ENCODE data around the gene MED12L. TPM values are rescaled to one million over a fixed set of nuclear protein-coding genes. Genes with fewer than 3 reads are reported as not detected.

MED12L gene
- total RNA-seq, 4 donors from 2014 or later, result 1.6 to 23.7 (median 4.0) TPM

DNA sequence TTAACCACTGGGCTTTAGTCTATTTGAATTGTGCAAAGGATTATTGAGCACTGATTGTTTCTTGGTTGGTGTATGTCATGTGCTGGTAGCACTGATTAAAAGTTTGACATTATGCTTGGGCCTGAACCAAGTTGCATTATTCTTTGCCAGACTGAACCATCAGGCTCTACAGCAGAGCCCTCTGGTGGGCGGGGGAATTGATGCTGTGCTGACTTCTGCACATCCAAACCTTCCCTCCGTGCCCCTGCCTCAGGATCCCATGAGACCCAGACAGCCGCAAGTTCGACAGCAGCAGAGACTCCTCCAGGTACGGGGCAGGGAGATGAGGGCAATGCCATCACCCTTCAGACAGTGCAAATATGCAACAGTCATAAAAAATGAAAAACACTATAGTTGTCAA lies 327.5 kb downstream of the MED12L start:
- no peak for DNase-seq
- 86 to 94% methylated on average over 5 of the region's 5 CpGs for WGBS, 2 donors
- Histone ChIP-seq H3K36me3 (no peaks in the 10 kb centered on the region), H3K9me3 (no peaks in the 10 kb centered on the region), H3K4me3 (replicated peaks in 1 of 3) (no peak overlapping the region), H3K27me3 (no peaks in the 10 kb centered on the region), H3K27ac (no peak overlapping the region), H3K4me1 (no peaks in the 10 kb centered on the region)
- intact Hi-C loops (cut with DNase I), result no loop called here
- TF ChIP-seq, protein P1, sequence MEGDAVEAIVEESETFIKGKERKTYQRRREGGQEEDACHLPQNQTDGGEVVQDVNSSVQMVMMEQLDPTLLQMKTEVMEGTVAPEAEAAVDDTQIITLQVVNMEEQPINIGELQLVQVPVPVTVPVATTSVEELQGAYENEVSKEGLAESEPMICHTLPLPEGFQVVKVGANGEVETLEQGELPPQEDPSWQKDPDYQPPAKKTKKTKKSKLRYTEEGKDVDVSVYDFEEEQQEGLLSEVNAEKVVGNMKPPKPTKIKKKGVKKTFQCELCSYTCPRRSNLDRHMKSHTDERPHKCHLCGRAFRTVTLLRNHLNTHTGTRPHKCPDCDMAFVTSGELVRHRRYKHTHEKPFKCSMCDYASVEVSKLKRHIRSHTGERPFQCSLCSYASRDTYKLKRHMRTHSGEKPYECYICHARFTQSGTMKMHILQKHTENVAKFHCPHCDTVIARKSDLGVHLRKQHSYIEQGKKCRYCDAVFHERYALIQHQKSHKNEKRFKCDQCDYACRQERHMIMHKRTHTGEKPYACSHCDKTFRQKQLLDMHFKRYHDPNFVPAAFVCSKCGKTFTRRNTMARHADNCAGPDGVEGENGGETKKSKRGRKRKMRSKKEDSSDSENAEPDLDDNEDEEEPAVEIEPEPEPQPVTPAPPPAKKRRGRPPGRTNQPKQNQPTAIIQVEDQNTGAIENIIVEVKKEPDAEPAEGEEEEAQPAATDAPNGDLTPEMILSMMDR (IDR thresholded peaks at IDR 0.05), result no peak

DNA sequence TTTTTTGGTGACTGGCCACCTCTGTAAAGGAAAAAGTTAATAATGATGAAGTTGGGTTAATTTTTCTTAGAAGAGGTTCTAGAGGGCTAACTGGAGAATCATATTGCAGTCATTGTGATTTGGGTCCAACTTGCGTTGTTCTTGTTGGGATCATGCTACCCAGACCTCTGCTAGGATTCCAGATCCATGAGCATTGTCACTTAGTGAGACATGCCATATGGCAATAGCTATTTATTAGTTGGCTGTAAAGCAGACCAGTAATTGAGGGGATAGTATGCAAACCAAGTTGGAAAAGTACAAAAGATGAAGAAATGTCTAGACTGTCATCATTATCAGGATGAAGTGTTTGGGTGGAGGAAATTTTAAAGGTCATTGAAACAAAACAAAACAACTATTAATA lies 329.8 kb downstream of the MED12L start:
- H3K4me3 ChIP-seq (replicated peaks in 1 of 3), result no peak overlapping the region
- no peak for DNase-seq
- H3K36me3 ChIP-seq, result no peaks in the 10 kb centered on the region
- H3K27ac ChIP-seq, result no peak overlapping the region
- H3K9me3 ChIP-seq, result no peaks in the 10 kb centered on the region
- no peaks in the 10 kb centered on the region for H3K4me1 ChIP-seq
- no peaks in the 10 kb centered on the region for H3K27me3 ChIP-seq
- 77 to 95% methylated on average over 1 of the region's 1 CpG for WGBS, 2 donors
- TF ChIP-seq, protein P1 (IDR thresholded peaks at IDR 0.05), result no peak
- no peak for TF ChIP-seq POLR2A (IDR thresholded peaks at IDR 0.05)
- intact Hi-C loops (cut with DNase I), result no loop called here

DNA sequence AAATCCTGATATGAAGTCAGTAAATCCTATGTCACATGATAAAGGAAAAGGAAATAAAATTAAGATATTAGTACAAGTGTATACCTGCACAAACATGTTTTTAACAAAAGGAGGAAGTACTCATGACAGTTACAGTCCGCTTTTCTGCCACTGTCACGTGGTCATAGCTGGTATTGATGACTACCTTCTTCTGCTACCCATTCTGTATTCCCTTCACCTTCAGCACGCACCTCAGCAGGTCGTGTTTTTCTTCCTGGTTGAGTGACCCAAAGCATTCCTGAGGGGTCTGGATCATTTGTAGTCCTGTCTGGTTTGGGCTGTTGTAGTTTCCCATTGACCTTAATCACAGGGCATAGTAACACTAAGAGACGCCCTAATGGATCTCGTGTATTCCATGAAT lies 334.3 kb downstream of the MED12L start:
- no peak for DNase-seq
- no peaks in the 10 kb centered on the region for H3K36me3 ChIP-seq
- no peaks in the 10 kb centered on the region for H3K27me3 ChIP-seq
- WGBS, 2 donors, result 69 to 87% methylated on average over 6 of the region's 6 CpGs
- H3K9me3 ChIP-seq, result no peaks in the 10 kb centered on the region
- H3K27ac ChIP-seq, result no peak overlapping the region
- no peak overlapping the region for H3K4me3 ChIP-seq (replicated peaks in 1 of 3)
- intact Hi-C loops (cut with DNase I), result no loop called here
- no peaks in the 10 kb centered on the region for H3K4me1 ChIP-seq
- TF ChIP-seq, protein P1 (IDR thresholded peaks at IDR 0.05), result no peak
- no peak for TF ChIP-seq POLR2A (IDR thresholded peaks at IDR 0.05)

DNA sequence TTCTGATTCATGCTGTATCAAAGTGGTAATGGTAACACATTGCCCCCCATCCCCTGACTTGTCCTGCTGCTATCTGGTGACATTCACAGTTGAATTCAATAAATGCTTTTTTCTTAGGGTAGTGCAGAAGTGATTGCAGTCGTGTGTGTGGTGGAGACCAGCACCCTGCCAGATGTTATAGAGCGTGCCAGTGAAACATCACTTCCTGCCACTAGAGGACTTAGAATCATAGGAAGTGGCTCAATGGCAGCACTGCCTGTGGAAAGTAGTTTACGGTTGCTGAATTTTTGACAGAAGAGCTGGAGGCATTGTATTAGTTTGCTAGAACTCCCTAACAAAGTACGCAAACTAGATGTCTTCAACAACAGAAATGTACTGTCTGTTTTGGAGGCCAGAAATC lies 336.5 kb downstream of the MED12L start:
- H3K4me1 ChIP-seq, result no peaks in the 10 kb centered on the region
- H3K36me3 ChIP-seq, result no peaks in the 10 kb centered on the region
- no peaks in the 10 kb centered on the region for H3K9me3 ChIP-seq
- no peak overlapping the region for H3K27ac ChIP-seq
- TF ChIP-seq, protein P1 (IDR thresholded peaks at IDR 0.05), result no peak
- no peak for TF ChIP-seq POLR2A (IDR thresholded peaks at IDR 0.05)
- WGBS, 2 donors, result 86 to 91% methylated on average over 4 of the region's 4 CpGs
- intact Hi-C loops (cut with DNase I), result no loop called here
- no peak overlapping the region for H3K4me3 ChIP-seq (replicated peaks in 1 of 3)
- H3K27me3 ChIP-seq, result no peaks in the 10 kb centered on the region
- DNase-seq, result no peak

DNA sequence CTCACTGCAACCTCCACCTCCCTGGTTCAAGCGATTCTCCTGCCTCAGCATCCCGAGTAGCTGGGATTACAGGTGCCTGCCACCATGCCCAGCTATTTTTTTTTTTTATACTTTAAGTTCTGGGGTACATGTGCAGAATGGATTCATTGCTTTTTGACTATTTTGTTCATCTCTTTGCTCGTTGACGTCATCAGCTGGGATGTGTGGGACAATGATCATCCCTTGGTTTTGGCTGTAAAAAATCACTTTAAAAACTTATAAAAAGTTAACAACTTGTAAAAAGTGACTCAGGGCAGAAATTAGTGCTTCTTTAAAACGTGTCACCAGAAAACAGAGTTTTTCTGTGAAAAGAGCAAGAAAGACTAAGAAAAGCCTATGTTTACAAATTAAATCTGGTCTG lies 337.6 kb downstream of the MED12L start:
- intact Hi-C loops (cut with DNase I), result no loop called here
- Histone ChIP-seq H3K9me3 (no peaks in the 10 kb centered on the region), H3K36me3 (no peaks in the 10 kb centered on the region), H3K27ac (no peak overlapping the region), H3K4me3 (replicated peaks in 1 of 3) (no peak overlapping the region), H3K27me3 (no peaks in the 10 kb centered on the region), H3K4me1 (no peaks in the 10 kb centered on the region)
- 90 to 94% methylated on average over 5 of the region's 5 CpGs for WGBS, 2 donors
- TF ChIP-seq, protein P1 (IDR thresholded peaks at IDR 0.05), result no peak
- no peak for TF ChIP-seq POLR2A (IDR thresholded peaks at IDR 0.05)
- no peak for DNase-seq

Data from thyroid gland (tissue), 4 donors.